SU-DHL-6 (cell line): ENCODE results near the gene ATP13A2.

Experiments used
- H2AFZ ChIP-seq: fragments of 200-600 bp; sonication (generic); 2 replicates; pipeline ENCODE4 v1.6.1; 2014; ENCODE audit warnings: low read depth, mild to moderate bottlenecking, moderate library complexity, mixed read lengths, antibody characterized with exemption, low read length; ENCODE audit not compliant: severe bottlenecking
- H3F3A ChIP-seq: fragments of 200-600 bp; shearing (Covaris generic); 2 replicates; pipeline ENCODE4 v1.6.0; 2016; ENCODE audit warnings: antibody characterized with exemption, mild to moderate bottlenecking; ENCODE audit not compliant: insufficient read depth
- H3K27ac ChIP-seq: fragments of 200-600 bp; sonication (generic); 2 replicates; pipeline ENCODE4 v1.5.1; 2016; ENCODE audit warnings: low read depth, mild to moderate bottlenecking, low read length, moderate library complexity, mixed read lengths
- H3K27me3 ChIP-seq: fragments of 200-600 bp; sonication (generic), shearing (Covaris generic); 2 replicates; pipeline ENCODE4 v1.6.0; 2014; ENCODE audit warnings: mild to moderate bottlenecking, low read length
- H3K36me3 ChIP-seq: fragments of 200-600 bp; sonication (generic); 2 replicates; pipeline ENCODE4 v1.6.1; 2014; ENCODE audit warnings: mild to moderate bottlenecking, low read length, mixed read lengths
- H3K4me2 ChIP-seq: fragments of 300-600, 200-600 bp; shearing (Covaris generic), sonication (generic); 2 replicates; pipeline ENCODE4 v1.6.0; 2014; ENCODE audit warnings: low read length, low read depth, mild to moderate bottlenecking; ENCODE audit not compliant: poor library complexity, severe bottlenecking
- H3K4me3 ChIP-seq: fragments of 200-600 bp; sonication (generic); 2 replicates; pipeline ENCODE4 v1.5.1; 2014; ENCODE audit warnings: antibody characterized with exemption, low read length, mild to moderate bottlenecking, mixed read lengths; ENCODE audit not compliant: insufficient read depth, poor library complexity, severe bottlenecking
- H3K79me2 ChIP-seq: fragments of 200-600 bp; sonication (generic); 2 replicates; pipeline ENCODE4 v1.6.1; 2014; ENCODE audit warnings: mild to moderate bottlenecking, low read length, moderate library complexity; ENCODE audit not compliant: insufficient read depth
- H3K9ac ChIP-seq: fragments of 200-600 bp; sonication (generic); 2 replicates; pipeline ENCODE4 v1.7.0; 2014; ENCODE audit warnings: mild to moderate bottlenecking, low read length
- H3K9me2 ChIP-seq: fragments of 200-600 bp; sonication (generic); replicated peaks from 2 replicates; pipeline ENCODE4 v1.6.1; 2014; ENCODE audit warnings: low read length; ENCODE audit not compliant: insufficient read depth
- H3K9me3 ChIP-seq: fragments of 200-600 bp; sonication (generic); 2 replicates; pipeline ENCODE4 v1.6.1; 2014; ENCODE audit warnings: low read length, mixed read lengths; ENCODE audit not compliant: insufficient read depth
- H4K20me1 ChIP-seq: fragments of 200-600 bp; sonication (generic); 2 replicates; pipeline ENCODE4 v1.6.1; 2014; ENCODE audit warnings: low read depth, mild to moderate bottlenecking, antibody characterized with exemption, low read length, moderate library complexity, mixed read lengths
- EZH2phosphoT487 ChIP-seq: fragments of 200-600 bp; sonication (generic), shearing (Covaris generic); conservative IDR thresholded peaks from 2 replicates; pipeline ENCODE4 v1.6.1; 2018; ENCODE audit warnings: mild to moderate bottlenecking, antibody characterized with exemption, low read length, moderate library complexity, mixed read lengths
- TF ChIP-seq, protein P1 (sequence below): fragments of 200-600 bp; sonication (generic); IDR thresholded peaks from one replicate; pipeline ENCODE4 v1.5.1; 2017; ENCODE audit warnings: antibody characterized with exemption, mild to moderate bottlenecking, low read length, moderate library complexity; ENCODE audit not compliant: insufficient read depth, poor library complexity, severe bottlenecking

The ATP13A2 gene

DNA sequence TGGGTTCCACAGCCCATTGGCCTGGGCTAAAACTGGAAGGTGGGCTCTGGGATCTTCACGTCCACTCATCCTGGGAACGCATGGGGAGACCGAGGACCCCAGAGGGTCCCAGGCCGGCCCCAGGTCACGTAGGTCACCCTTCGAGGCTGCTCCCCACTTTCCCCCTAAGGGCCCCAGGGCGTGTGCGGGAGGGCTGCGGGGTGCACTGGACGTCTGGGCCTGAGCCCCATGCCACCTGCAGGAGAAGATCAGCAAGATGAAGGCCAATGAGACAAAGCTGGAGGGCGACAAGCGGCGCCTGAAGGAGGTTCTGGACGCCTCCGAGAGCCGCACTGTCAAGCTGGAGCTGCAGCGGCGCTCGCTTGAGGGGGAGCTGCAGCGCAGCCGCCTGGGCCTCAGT is 43.8 kb downstream of the ATP13A2 start:
- H3K79me2 ChIP-seq: no peaks in the 10 kb centered on the region
- H3K27ac ChIP-seq: no peak overlapping the region
- H3K9me3 ChIP-seq: no peaks in the 10 kb centered on the region
- H2AFZ ChIP-seq: no peak overlapping the region
- no peaks in the 10 kb centered on the region for H3K9me2 ChIP-seq
- no peaks in the 10 kb centered on the region for H3K27me3 ChIP-seq
- H3K36me3 ChIP-seq: no peaks in the 10 kb centered on the region
- no peak overlapping the region for H3K4me3 ChIP-seq
- TF ChIP-seq, protein P1, sequence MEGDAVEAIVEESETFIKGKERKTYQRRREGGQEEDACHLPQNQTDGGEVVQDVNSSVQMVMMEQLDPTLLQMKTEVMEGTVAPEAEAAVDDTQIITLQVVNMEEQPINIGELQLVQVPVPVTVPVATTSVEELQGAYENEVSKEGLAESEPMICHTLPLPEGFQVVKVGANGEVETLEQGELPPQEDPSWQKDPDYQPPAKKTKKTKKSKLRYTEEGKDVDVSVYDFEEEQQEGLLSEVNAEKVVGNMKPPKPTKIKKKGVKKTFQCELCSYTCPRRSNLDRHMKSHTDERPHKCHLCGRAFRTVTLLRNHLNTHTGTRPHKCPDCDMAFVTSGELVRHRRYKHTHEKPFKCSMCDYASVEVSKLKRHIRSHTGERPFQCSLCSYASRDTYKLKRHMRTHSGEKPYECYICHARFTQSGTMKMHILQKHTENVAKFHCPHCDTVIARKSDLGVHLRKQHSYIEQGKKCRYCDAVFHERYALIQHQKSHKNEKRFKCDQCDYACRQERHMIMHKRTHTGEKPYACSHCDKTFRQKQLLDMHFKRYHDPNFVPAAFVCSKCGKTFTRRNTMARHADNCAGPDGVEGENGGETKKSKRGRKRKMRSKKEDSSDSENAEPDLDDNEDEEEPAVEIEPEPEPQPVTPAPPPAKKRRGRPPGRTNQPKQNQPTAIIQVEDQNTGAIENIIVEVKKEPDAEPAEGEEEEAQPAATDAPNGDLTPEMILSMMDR: no peak
- no peak for TF ChIP-seq EZH2phosphoT487
- H3K9ac ChIP-seq: no peak overlapping the region
- no peaks in the 10 kb centered on the region for H4K20me1 ChIP-seq
- no peak overlapping the region for H3K4me2 ChIP-seq
- H3F3A ChIP-seq: no peaks in the 10 kb centered on the region

DNA sequence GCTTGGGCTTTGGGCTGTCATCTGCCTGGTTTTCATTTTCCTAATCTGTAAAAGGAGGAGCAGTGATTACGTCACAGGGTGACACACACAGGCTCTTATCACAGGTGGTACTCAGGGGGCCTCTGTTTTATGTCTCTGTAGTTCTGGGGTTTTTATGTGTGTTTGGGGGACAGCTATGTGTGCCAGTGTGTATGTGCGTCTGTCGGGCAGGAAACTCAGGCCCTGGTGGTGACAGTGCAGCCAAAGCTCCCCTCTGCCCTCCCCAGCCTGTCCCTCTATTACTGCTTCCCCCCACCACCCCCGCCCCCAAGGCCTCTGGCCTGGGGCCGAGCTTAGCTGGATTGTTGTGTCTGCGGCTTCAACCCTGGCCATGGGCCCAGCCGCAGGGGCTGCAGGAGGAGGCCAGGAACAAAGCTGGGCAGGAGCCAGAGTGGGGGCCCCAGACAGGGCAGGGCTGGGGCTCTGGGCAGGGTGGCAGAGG is 44.6 kb downstream of the ATP13A2 start:
- H3K9me2 ChIP-seq: no peaks in the 10 kb centered on the region
- H4K20me1 ChIP-seq: no peaks in the 10 kb centered on the region
- no peak overlapping the region for H3K4me3 ChIP-seq
- no peak overlapping the region for H3K9ac ChIP-seq
- TF ChIP-seq, protein P1: no peak
- no peak for TF ChIP-seq EZH2phosphoT487
- no peaks in the 10 kb centered on the region for H3K79me2 ChIP-seq
- no peak overlapping the region for H3K4me2 ChIP-seq
- H3K9me3 ChIP-seq: no peaks in the 10 kb centered on the region
- H3K27ac ChIP-seq: no peak overlapping the region
- no peaks in the 10 kb centered on the region for H3K27me3 ChIP-seq
- no peak overlapping the region for H2AFZ ChIP-seq
- H3F3A ChIP-seq: no peaks in the 10 kb centered on the region
- H3K36me3 ChIP-seq: no peaks in the 10 kb centered on the region

DNA sequence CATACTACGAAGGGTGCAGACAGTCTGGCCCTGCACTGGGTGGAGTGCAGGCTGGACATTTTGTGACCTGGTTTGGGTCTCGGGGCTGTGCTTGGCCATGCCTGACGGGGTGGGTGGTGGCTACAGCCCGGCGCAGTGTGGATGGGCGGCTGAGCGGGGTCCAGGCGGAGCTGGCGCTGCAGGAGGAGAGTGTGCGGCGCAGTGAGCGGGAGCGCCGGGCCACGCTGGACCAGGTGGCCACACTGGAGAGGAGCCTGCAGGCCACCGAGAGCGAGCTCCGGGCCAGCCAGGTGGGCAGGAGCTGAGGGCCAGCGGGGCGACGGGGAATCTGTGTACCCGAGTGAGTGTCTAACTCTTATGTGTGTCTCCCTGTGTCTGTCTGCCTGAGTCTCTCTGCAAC is 45.4 kb downstream of the ATP13A2 start:
- H3K9me2 ChIP-seq: no peaks in the 10 kb centered on the region
- H4K20me1 ChIP-seq: no peaks in the 10 kb centered on the region
- no peaks in the 10 kb centered on the region for H3K79me2 ChIP-seq
- H3K36me3 ChIP-seq: no peaks in the 10 kb centered on the region
- TF ChIP-seq, protein P1: no peak
- no peak for TF ChIP-seq EZH2phosphoT487
- no peaks in the 10 kb centered on the region for H3K9me3 ChIP-seq
- no peak overlapping the region for H3K9ac ChIP-seq
- H3K4me3 ChIP-seq: no peak overlapping the region
- no peak overlapping the region for H3K4me2 ChIP-seq
- H3K27ac ChIP-seq: no peak overlapping the region
- H2AFZ ChIP-seq: no peak overlapping the region
- no peaks in the 10 kb centered on the region for H3K27me3 ChIP-seq
- no peaks in the 10 kb centered on the region for H3F3A ChIP-seq
